SK-N-SH (cell line): ENCODE measurements around the gene ASXL2. TPM values are rescaled to one million over a fixed set of nuclear protein-coding genes. Genes with fewer than 3 reads are reported as not detected.

Source experiments
- CTCF ChIA-PET: fragments of 300-600, 350-600 bp; formaldehyde crosslinking; extraction: SDS; loops from one replicate; lab custom pipeline; 2021; lab: Yijun Ruan, JAX
- POLR2A ChIA-PET: fragments of 350-600 bp; sonication (Branson Sonifier 250); formaldehyde crosslinking; extraction: SDS; loops from one replicate; lab custom pipeline; 2020; ENCODE audit warnings: antibody characterized with exemption, inconsistent platforms; lab: Yijun Ruan, JAX
- DNase-seq: peaks from one replicate; pipeline ENCODE4 v3.0.0; 2012
- H2AFZ ChIP-seq: fragments of 200-600 bp; sonication (generic); 2 replicates; pipeline ENCODE4 v1.8.1; 2016; ENCODE audit warnings: antibody characterized with exemption, mild to moderate bottlenecking, low read depth
- H3F3A ChIP-seq: fragments of 200-600 bp; sonication (generic); replicated peaks from 2 replicates; pipeline ENCODE3; 2016; ENCODE audit warnings: antibody characterized with exemption, mild to moderate bottlenecking; ENCODE audit not compliant: insufficient read depth
- H3K27ac ChIP-seq, 2 experiments: fragments of 200-500 bp in 1 of 2; fragments of 200-600 bp in 1 of 2; sonication (Bioruptor generic) in 1 of 2; sonication (generic), shearing (Covaris generic) in 1 of 2; 2 replicates each; pipeline versions ENCODE4 v1.5.1 to v1.6.1; 2014 to 2016; ENCODE audit warnings: low read depth in 2 of 2, inconsistent platforms in 1 of 2, low read length in 1 of 2, mild to moderate bottlenecking in 1 of 2, mixed read lengths in 1 of 2
- H3K27me3 ChIP-seq: fragments of 200-600 bp; sonication (generic), shearing (Covaris generic); 2 replicates; pipeline ENCODE4 v1.6.1; 2016; ENCODE audit warnings: mixed run types; ENCODE audit not compliant: insufficient read depth
- H3K36me3 ChIP-seq, 2 experiments: fragments of 200-500 bp in 1 of 2; fragments of 200-600 bp in 1 of 2; sonication (Bioruptor generic) in 1 of 2; sonication (generic) in 1 of 2; replicated peaks in 1 of 2; 2 replicates each; pipeline versions ENCODE3 to v1.5.1; 2014 to 2016; ENCODE audit warnings: low read length in 1 of 2, mild to moderate bottlenecking in 1 of 2; ENCODE audit not compliant: insufficient read depth in 2 of 2, control insufficient read depth in 1 of 2
- H3K4me1 ChIP-seq, 2 experiments: fragments of 200-500 bp in 1 of 2; fragments of 200-600 bp in 1 of 2; sonication (Bioruptor generic) in 1 of 2; sonication (generic), shearing (Covaris generic) in 1 of 2; 2 replicates each; pipeline versions ENCODE4 v1.5.1 to v1.6.1; 2014 to 2016; ENCODE audit warnings: low read depth in 1 of 2, low read length in 1 of 2, mixed run types in 1 of 2; ENCODE audit not compliant: insufficient read depth in 2 of 2, control insufficient read depth in 1 of 2
- H3K4me2 ChIP-seq: fragments of 200-600 bp; sonication (generic), shearing (Covaris generic); 2 replicates; pipeline ENCODE4 v1.6.1; 2017; ENCODE audit warnings: mixed run types
- H3K4me3 ChIP-seq, 2 experiments: fragments of 200-500 bp in 1 of 2; fragments of 200-600 bp in 1 of 2; sonication (Bioruptor generic) in 1 of 2; sonication (generic), shearing (Covaris generic) in 1 of 2; 2 replicates each; pipeline versions ENCODE4 v1.5.1 to v1.8.1; 2014 to 2016; ENCODE audit warnings: low read depth in 2 of 2, inconsistent platforms in 1 of 2, low read length in 1 of 2, mild to moderate bottlenecking in 1 of 2, mixed read lengths in 1 of 2, moderate library complexity in 1 of 2
- H3K79me2 ChIP-seq: fragments of 200-600 bp; sonication (generic); 2 replicates; pipeline ENCODE4 v1.8.1; 2017; ENCODE audit warnings: mild to moderate bottlenecking; ENCODE audit not compliant: insufficient read depth
- H3K9ac ChIP-seq: fragments of 200-600 bp; sonication (generic); 2 replicates; pipeline ENCODE4 v1.6.1; 2017; ENCODE audit warnings: mixed run types
- H3K9me2 ChIP-seq: fragments of 200-600 bp; sonication (generic); 2 replicates; pipeline ENCODE4 v1.6.1; 2017; ENCODE audit warnings: mixed run types
- H3K9me3 ChIP-seq: fragments of 200-600 bp; sonication (generic); 2 replicates; pipeline ENCODE4 v1.6.1; 2017; ENCODE audit warnings: mixed run types, mild to moderate bottlenecking, moderate library complexity
- H4K20me1 ChIP-seq: fragments of 200-600 bp; sonication (generic); 2 replicates; pipeline ENCODE4 v1.6.1; 2017; ENCODE audit warnings: mild to moderate bottlenecking, mixed run types; ENCODE audit not compliant: insufficient read depth
- CHD2 ChIP-seq: fragments of 150-350 bp; IDR thresholded peaks from 2 replicates; pipeline ENCODE4 v1.6.1; 2018; ENCODE audit warnings: low read length; ENCODE audit not compliant: partially characterized antibody
- ELF1 ChIP-seq: IDR thresholded peaks from 2 replicates; pipeline ENCODE4 v1.4.0; 2012
- EP300 ChIP-seq, 2 experiments: IDR thresholded peaks; 2 replicates each; pipeline versions ENCODE4 v1.4.0 to v1.6.1; 2012; ENCODE audit warnings: borderline replicate concordance in 1 of 2, low read depth in 1 of 2, low read length in 1 of 2
- EZH2phosphoT487 ChIP-seq: fragments of 200-600 bp; sonication (generic); IDR thresholded peaks from 2 replicates; pipeline ENCODE4 v1.6.1; 2017; ENCODE audit warnings: low read depth, mixed run types, mild to moderate bottlenecking, antibody characterized with exemption, moderate library complexity, borderline replicate concordance
- FOSL2 ChIP-seq: IDR thresholded peaks from 2 replicates; pipeline ENCODE4 v1.4.0; 2012; ENCODE audit warnings: low read depth, mild to moderate bottlenecking, moderate library complexity, borderline replicate concordance
- FOXJ3 ChIP-seq: sonication (generic); formaldehyde crosslinking; IDR thresholded peaks from 2 replicates; pipeline ENCODE4 v1.5.1; 2020; ENCODE audit warnings: mild to moderate bottlenecking, missing genetic modification reagents
- FOXM1 ChIP-seq: IDR thresholded peaks from 2 replicates; pipeline ENCODE4 v1.4.0; 2012; ENCODE audit warnings: low read depth, mild to moderate bottlenecking
- GABPA ChIP-seq: IDR thresholded peaks from 2 replicates; pipeline ENCODE4 v1.4.0; 2012; ENCODE audit warnings: low read depth, mild to moderate bottlenecking
- GATA2 ChIP-seq: sonication (generic); formaldehyde crosslinking; IDR thresholded peaks from 2 replicates; pipeline ENCODE4 v1.5.0; 2020; ENCODE audit warnings: mild to moderate bottlenecking, missing genetic modification reagents
- JUND ChIP-seq: IDR thresholded peaks from 2 replicates; pipeline ENCODE4 v1.4.0; 2012
- MXI1 ChIP-seq: IDR thresholded peaks from 2 replicates; pipeline ENCODE4 v1.6.1; 2012; ENCODE audit warnings: mild to moderate bottlenecking, low read depth, low read length, improper control_type of control experiment
- NFIC ChIP-seq: IDR thresholded peaks from 2 replicates; pipeline ENCODE4 v1.4.0; 2012; ENCODE audit warnings: borderline replicate concordance
- POLR2AphosphoS5 ChIP-seq: IDR thresholded peaks from 2 replicates; pipeline ENCODE4 v1.6.1; 2012; ENCODE audit warnings: low read depth, low read length
- RAD21 ChIP-seq: IDR thresholded peaks from 2 replicates; pipeline ENCODE4 v1.6.1; 2012; ENCODE audit warnings: mild to moderate bottlenecking, low read length
- RFX5 ChIP-seq: IDR thresholded peaks from 2 replicates; pipeline ENCODE4 v1.6.1; 2012; ENCODE audit warnings: mild to moderate bottlenecking, improper control_type of control experiment, low read length
- SMC3 ChIP-seq: IDR thresholded peaks from 2 replicates; pipeline ENCODE4 v1.6.1; 2012; ENCODE audit warnings: low read depth, low read length, improper control_type of control experiment
- TAF1 ChIP-seq: IDR thresholded peaks from 2 replicates; pipeline ENCODE4 v1.6.1; 2012; ENCODE audit warnings: low read depth, mild to moderate bottlenecking, low read length, moderate library complexity, borderline replicate concordance
- TEAD4 ChIP-seq: IDR thresholded peaks from 2 replicates; pipeline ENCODE4 v1.4.0; 2012; ENCODE audit warnings: mild to moderate bottlenecking, borderline replicate concordance; ENCODE audit not compliant: insufficient read depth
- YY1 ChIP-seq: IDR thresholded peaks from 2 replicates; pipeline ENCODE4 v1.4.0; 2012; ENCODE audit warnings: low read depth, mild to moderate bottlenecking
- WGBS: methylation state at CpG from one replicate; pipeline ENCODE4 v1.1.6; 2017; ENCODE audit warnings: low lambda C conversion rate; 5-methylcytosine and 5-hydroxymethylcytosine counted together
- polyA plus RNA-seq, 3 experiments: library from polyadenylated mRNA; depleted of rRNA; stranded (reverse); fragments of >200 nt; gene quantifications; 2 replicates each; pipeline ENCODE4 v1.2.3, GENCODE V29; 2012
- TF ChIP-seq, protein P1 (sequence below): IDR thresholded peaks from 2 replicates; pipeline ENCODE4; 2012
- TF ChIP-seq, protein P2 (sequence below): fragments of 150-350 bp; IDR thresholded peaks from 2 replicates; pipeline ENCODE4 v1.6.1; 2016; ENCODE audit warnings: mild to moderate bottlenecking, low read depth, low read length
- TF ChIP-seq, protein P3 (sequence below): IDR thresholded peaks from 2 replicates; pipeline ENCODE4 v1.4.0; 2012; ENCODE audit warnings: low read depth, borderline replicate concordance
- TF ChIP-seq, protein P4 (sequence below): IDR thresholded peaks from 2 replicates; pipeline ENCODE4 v1.4.0; 2012; ENCODE audit warnings: low read depth, borderline replicate concordance
- TF ChIP-seq, protein P5 (sequence below): IDR thresholded peaks from 2 replicates; pipeline ENCODE4 v1.4.0; 2012; ENCODE audit warnings: low read depth

Gene ASXL2
- polyA plus RNA-seq, 1 of the 3 experiments (the other 2 are of a cell fraction): 4.8 TPM

DNA sequence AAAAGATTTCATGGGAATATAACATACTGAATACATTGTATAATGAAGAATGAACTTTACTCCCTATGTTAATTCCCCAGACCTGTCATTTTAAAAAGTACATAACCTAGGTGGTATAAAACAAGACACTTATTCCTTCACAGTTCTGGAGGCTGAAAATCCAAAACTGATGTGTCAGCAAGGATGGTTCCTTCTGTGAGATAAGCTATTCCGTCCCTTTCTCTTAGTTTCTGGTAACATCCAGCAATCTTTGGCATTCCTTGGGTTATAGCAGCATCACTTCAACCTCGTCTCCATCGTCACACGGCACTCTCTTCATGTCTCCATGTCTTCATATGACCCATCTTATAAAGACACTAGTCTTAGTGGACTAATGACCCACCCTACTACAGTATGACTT is 93.9 kb downstream of the ASXL2 start:
- H3K9ac ChIP-seq: no peak overlapping the region
- no peak for DNase-seq
- H3K27me3 ChIP-seq: no peaks in the 10 kb centered on the region
- no peaks in the 10 kb centered on the region for H4K20me1 ChIP-seq
- POLR2A ChIA-PET: no interaction called here
- H3K4me3 ChIP-seq: no peak overlapping the region
- peaks cover 9% of the 10 kb centered on the region; the same call in 1 of the 2 replicates for H3K79me2 ChIP-seq
- H3K4me1 ChIP-seq: no peaks in the 10 kb centered on the region
- H3K27ac ChIP-seq: no peak overlapping the region
- H3K36me3 ChIP-seq: peaks cover 4 to 20% of the 10 kb centered on the region in 2 experiments
- H2AFZ ChIP-seq: no peak overlapping the region
- CTCF ChIA-PET: interaction anchor here (0.6 to 2.1 kb wide), 4 partner anchors 12 to 30 kb away, joined by 3 to 6 read pairs (median 3); no protein-coding TSS in a partner anchor
- 95% methylated on average over 4 of the region's 4 CpGs for WGBS
- TF ChIP-seq, protein P1, sequence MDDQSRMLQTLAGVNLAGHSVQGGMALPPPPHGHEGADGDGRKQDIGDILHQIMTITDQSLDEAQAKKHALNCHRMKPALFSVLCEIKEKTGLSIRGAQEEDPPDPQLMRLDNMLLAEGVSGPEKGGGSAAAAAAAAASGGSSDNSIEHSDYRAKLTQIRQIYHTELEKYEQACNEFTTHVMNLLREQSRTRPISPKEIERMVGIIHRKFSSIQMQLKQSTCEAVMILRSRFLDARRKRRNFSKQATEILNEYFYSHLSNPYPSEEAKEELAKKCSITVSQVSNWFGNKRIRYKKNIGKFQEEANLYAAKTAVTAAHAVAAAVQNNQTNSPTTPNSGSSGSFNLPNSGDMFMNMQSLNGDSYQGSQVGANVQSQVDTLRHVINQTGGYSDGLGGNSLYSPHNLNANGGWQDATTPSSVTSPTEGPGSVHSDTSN: no peak
- TF ChIP-seq, protein P2, sequence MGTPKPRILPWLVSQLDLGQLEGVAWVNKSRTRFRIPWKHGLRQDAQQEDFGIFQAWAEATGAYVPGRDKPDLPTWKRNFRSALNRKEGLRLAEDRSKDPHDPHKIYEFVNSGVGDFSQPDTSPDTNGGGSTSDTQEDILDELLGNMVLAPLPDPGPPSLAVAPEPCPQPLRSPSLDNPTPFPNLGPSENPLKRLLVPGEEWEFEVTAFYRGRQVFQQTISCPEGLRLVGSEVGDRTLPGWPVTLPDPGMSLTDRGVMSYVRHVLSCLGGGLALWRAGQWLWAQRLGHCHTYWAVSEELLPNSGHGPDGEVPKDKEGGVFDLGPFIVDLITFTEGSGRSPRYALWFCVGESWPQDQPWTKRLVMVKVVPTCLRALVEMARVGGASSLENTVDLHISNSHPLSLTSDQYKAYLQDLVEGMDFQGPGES: no peak
- TF ChIP-seq FOSL2: no peak
- no peak for TF ChIP-seq EZH2phosphoT487
- TF ChIP-seq GATA2 (CRISPR knock-in tag): no peak
- TF ChIP-seq CHD2: no peak
- no peak for TF ChIP-seq SMC3
- no peak for TF ChIP-seq RAD21
- TF ChIP-seq TEAD4: no peak
- TF ChIP-seq POLR2AphosphoS5: no peak
- TF ChIP-seq TAF1: no peak
- TF ChIP-seq YY1: no peak
- TF ChIP-seq FOXM1: no peak
- TF ChIP-seq EP300 (IDR thresholded peaks at IDR 0.05; ENCODE audit: borderline replicate concordance in 1 of 2, low read depth in 1 of 2, low read length in 1 of 2): no peak
- TF ChIP-seq, all 33 proteins: peak for 0
- H3F3A ChIP-seq: peaks cover 5% of the 10 kb centered on the region
- H3K9me2 ChIP-seq: no peaks in the 10 kb centered on the region
- H3K4me2 ChIP-seq: no peak overlapping the region
- H3K9me3 ChIP-seq: no peaks in the 10 kb centered on the region

DNA sequence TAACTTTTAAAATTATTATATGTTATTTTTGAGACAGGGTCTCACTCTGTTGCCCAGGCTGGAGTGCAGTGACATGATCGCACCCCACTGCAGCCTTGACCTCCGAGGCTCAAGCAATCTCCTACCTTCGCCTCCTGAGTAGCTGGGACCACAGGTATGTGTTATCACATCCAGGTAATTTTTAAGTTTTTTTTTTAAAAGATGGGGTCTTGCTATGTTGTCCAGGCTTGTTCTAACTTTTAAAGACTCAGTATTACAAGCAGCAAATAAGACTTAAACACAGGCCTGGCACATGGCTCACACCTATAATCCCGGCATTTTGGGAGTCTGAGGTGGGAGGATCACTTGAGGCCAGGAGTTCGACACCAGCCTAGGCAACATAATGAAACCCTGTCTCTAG is 101.2 kb downstream of the ASXL2 start:
- H3K4me3 ChIP-seq: no peak overlapping the region
- TF ChIP-seq, protein P3, sequence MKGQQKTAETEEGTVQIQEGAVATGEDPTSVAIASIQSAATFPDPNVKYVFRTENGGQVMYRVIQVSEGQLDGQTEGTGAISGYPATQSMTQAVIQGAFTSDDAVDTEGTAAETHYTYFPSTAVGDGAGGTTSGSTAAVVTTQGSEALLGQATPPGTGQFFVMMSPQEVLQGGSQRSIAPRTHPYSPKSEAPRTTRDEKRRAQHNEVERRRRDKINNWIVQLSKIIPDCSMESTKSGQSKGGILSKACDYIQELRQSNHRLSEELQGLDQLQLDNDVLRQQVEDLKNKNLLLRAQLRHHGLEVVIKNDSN: no peak
- TF ChIP-seq, protein P4, sequence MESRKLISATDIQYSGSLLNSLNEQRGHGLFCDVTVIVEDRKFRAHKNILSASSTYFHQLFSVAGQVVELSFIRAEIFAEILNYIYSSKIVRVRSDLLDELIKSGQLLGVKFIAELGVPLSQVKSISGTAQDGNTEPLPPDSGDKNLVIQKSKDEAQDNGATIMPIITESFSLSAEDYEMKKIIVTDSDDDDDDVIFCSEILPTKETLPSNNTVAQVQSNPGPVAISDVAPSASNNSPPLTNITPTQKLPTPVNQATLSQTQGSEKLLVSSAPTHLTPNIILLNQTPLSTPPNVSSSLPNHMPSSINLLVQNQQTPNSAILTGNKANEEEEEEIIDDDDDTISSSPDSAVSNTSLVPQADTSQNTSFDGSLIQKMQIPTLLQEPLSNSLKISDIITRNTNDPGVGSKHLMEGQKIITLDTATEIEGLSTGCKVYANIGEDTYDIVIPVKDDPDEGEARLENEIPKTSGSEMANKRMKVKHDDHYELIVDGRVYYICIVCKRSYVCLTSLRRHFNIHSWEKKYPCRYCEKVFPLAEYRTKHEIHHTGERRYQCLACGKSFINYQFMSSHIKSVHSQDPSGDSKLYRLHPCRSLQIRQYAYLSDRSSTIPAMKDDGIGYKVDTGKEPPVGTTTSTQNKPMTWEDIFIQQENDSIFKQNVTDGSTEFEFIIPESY: no peak
- TF ChIP-seq, protein P5, sequence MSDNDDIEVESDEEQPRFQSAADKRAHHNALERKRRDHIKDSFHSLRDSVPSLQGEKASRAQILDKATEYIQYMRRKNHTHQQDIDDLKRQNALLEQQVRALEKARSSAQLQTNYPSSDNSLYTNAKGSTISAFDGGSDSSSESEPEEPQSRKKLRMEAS: no peak
- TF ChIP-seq FOXJ3 (no peak), GABPA (no peak), TEAD4 (no peak), EZH2phosphoT487 (no peak), RFX5 (no peak), POLR2AphosphoS5 (no peak), MXI1 (no peak), ELF1 (no peak), NFIC (no peak), JUND (no peak)
- TF ChIP-seq, all 33 proteins: peak for 0
- WGBS: 95% methylated on average over 5 of the region's 5 CpGs
- no peak overlapping the region for H3K4me2 ChIP-seq
- no peaks in the 10 kb centered on the region for H4K20me1 ChIP-seq
- no peaks in the 10 kb centered on the region for H3K27me3 ChIP-seq
- DNase-seq: no peak
- no peak overlapping the region for H2AFZ ChIP-seq
- H3K79me2 ChIP-seq: no peaks in the 10 kb centered on the region
- CTCF ChIA-PET: interaction anchor here (0.9 to 1.4 kb wide), 2 partner anchors 12 to 13 kb away, joined by 3 read pairs; no protein-coding TSS in a partner anchor
- H3K4me1 ChIP-seq: no peaks in the 10 kb centered on the region
- H3K9ac ChIP-seq: no peak overlapping the region
- H3K27ac ChIP-seq: no peak overlapping the region
- POLR2A ChIA-PET: no interaction called here
- H3K9me2 ChIP-seq: no peaks in the 10 kb centered on the region
- H3K9me3 ChIP-seq: no peaks in the 10 kb centered on the region
- H3K36me3 ChIP-seq: peaks cover 3 to 12% of the 10 kb centered on the region in 2 experiments
- peaks cover 3% of the 10 kb centered on the region for H3F3A ChIP-seq
